Measurements from ENCODE around the gene PPP1R13B.

DNA sequence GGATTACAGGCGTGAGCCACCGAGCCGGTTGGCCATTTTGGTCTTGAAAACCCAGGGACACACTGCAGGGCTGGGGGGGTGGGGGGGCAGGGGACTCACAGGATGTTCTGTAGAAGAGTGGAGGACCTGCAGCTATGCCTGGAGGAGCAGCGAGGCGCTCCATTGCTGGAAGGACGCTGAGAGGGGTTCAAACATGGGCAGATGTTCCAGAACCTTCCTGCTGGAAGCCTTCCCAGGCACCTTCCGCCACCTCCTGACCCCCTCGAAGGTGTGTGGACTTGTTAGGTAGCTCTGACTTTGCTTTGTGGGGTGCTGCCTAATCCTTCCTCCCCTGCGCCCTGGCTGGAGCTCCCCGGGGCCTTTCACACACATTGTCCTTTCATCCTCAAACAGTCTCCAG lies 19.6 kb upstream of the PPP1R13B start:
- no peak for TF ChIP-seq GATA2 (IDR thresholded peaks at IDR 0.05; ENCODE audit: low read depth, low read length)
- no peak for TF ChIP-seq GATA3 (IDR thresholded peaks at IDR 0.05; ENCODE audit: low read depth, low read length)

Measured in SH-SY5Y (cell line).